CD4-positive, alpha-beta T cell treated with Interleukin-12 subunit alpha and Interleukin-12 subunit beta, for 1 hour (primary cell): Measurements from ENCODE around the gene UBE2R2.
"Not testable (repeated sequence)": the region's sequence is repeated elsewhere in the genome, so short reads cannot be mapped to it uniquely, and the experiment has no call there.

Experiments
- DNase-seq: peaks from one replicate; pipeline ENCODE4 v3.0.0-alpha.2; 2020

The UBE2R2 gene

GRCh38 chr9:33816327-33817252, at the start of gene UBE2R2:
TSS of gene UBE2R2 (plus strand) at chr9:33817160. CDS start at chr9:33817758, 598 bp downstream.
- peak; percentile 95 for DNase-seq

- not testable (repeated sequence) for DNase-seq
Measured at GRCh38 chr9:33770156-33770880, 46.6 kb upstream of the UBE2R2 start.

GRCh38 chr9:33773135-33773534, 43.8 kb upstream of the UBE2R2 start:
- DNase-seq = not testable (repeated sequence)

- not testable (repeated sequence) for DNase-seq
Measured at GRCh38 chr9:33774074-33774659, 42.8 kb upstream of the UBE2R2 start.

GRCh38 chr9:33776578-33776977, 40.4 kb upstream of the UBE2R2 start:
- DNase-seq = no peak

- DNase-seq = peak; percentile 63
Measured at GRCh38 chr9:33778700-33779351, 38.1 kb upstream of the UBE2R2 start.

- DNase-seq = no peak
Measured at GRCh38 chr9:33780276-33780675, 36.7 kb upstream of the UBE2R2 start.

GRCh38 chr9:33781736-33782135, 35.2 kb upstream of the UBE2R2 start:
- no peak for DNase-seq

- no peak for DNase-seq
Measured at GRCh38 chr9:33782395-33783152, 34.4 kb upstream of the UBE2R2 start.

GRCh38 chr9:33785914-33786313, 31.0 kb upstream of the UBE2R2 start:
- no peak for DNase-seq

- DNase-seq = no peak
Measured at GRCh38 chr9:33786681-33787080, 30.3 kb upstream of the UBE2R2 start.

GRCh38 chr9:33787839-33788238, 29.1 kb upstream of the UBE2R2 start:
- DNase-seq = no peak

GRCh38 chr9:33789429-33789828, 27.5 kb upstream of the UBE2R2 start:
- DNase-seq = not testable (repeated sequence)

GRCh38 chr9:33791117-33791516, 25.8 kb upstream of the UBE2R2 start:
- DNase-seq = no peak

GRCh38 chr9:33793496-33793895, 23.5 kb upstream of the UBE2R2 start:
- DNase-seq = not testable (repeated sequence)

GRCh38 chr9:33794560-33794959, 22.4 kb upstream of the UBE2R2 start:
- DNase-seq = no peak

GRCh38 chr9:33795281-33795680, 21.7 kb upstream of the UBE2R2 start, which contains the start of gene PRSS3:
TSS of gene PRSS3 (plus strand) at chr9:33795561. CDS start at chr9:33795574, 13 bp downstream.
- no peak for DNase-seq

- no peak for DNase-seq
Measured at GRCh38 chr9:33795819-33796218, 21.1 kb upstream of the UBE2R2 start.

- not testable (repeated sequence) for DNase-seq
Measured at GRCh38 chr9:33796679-33797078, 20.3 kb upstream of the UBE2R2 start.

GRCh38 chr9:33797837-33798236, 19.1 kb upstream of the UBE2R2 start:
- DNase-seq = no peak

- no peak for DNase-seq
Measured at GRCh38 chr9:33798545-33798944, 18.4 kb upstream of the UBE2R2 start.
